GM12873 (cell line): Measurements from ENCODE around the gene CFAP61.

ENCODE experiments used
- CTCF ChIP-seq: IDR thresholded peaks from 2 replicates; pipeline ENCODE4 v1.5.1; 2012; ENCODE audit warnings: low read depth, mild to moderate bottlenecking, moderate library complexity, low read length, control low read depth; ENCODE audit not compliant: insufficient read depth; ENCODE audit errors: missing control alignments

CFAP61 gene

DNA sequence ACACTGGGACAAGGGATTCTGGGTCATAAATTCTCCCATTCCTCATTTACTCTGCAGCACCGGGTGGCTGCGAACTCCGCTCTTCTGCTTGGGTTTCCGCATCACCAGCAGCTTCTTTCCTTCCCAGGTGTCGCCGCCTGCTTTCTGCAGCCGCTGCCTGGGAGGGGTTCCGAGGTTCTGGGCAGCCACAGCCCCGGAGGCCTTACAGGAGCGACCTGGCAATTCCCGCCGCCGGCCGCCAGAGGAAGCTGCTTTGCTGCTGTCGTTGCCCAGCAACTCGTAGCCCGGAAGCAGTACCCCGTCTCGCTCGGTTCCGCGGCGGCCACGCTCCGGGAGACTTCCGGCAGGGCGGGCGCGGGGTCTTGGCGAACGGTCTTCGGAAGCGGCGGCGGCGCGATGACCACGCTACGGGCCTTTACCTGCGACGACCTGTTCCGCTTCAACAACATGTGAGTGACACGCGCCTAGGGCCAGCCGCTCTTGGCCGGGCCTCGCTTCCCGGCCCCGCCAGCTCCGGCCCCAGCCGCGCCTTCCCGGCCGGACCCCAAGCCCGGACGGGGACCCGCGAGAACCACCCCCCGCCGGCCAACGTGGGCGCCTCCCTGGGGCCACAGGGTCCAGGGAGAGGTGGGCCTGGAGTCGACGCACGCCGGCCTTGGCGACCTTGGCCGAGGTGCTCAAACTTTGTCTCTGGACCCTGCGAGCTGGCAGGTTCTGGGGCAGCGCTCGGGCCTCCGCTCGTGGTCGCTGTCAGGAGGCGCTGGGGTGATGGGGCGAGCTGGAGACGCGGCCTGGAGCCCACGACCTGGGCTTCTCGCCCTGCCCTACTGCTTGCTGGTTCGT lies 35.1 kb upstream of the CFAP61 start, which contains the start of gene NAA20:
Gene NAA20, plus strand, starts transcription at position 362 of the 843 bp plus-strand sequence. Its CDS starts 35 bp downstream, at position 397.
- TF ChIP-seq CTCF: peak; percentile 74

DNA sequence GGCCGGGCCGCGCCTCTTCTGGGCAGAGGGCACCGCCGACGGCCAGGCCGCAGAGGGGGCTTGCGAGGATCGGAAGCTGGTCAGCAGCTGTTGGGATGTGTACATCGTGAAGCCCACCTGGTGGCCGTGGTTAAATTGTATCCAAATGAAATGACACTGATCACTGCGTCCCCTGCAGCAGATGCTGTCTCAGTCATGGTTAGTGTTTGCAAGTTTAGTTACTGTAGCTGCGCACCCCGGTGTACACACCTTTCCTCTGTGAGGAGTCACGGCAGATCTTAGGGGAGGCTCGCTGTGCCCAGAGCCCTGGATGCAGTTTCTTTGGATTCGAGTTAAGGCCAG lies 34.5 kb upstream of the CFAP61 start:
- no peak for TF ChIP-seq CTCF

GRCh38 chr20:20018366-20018765 lies 34.0 kb upstream of the CFAP61 start:
- no peak for TF ChIP-seq CTCF

- TF ChIP-seq CTCF: no peak
Observed at GRCh38 chr20:20019123-20019522, 33.2 kb upstream of the CFAP61 start.

DNA sequence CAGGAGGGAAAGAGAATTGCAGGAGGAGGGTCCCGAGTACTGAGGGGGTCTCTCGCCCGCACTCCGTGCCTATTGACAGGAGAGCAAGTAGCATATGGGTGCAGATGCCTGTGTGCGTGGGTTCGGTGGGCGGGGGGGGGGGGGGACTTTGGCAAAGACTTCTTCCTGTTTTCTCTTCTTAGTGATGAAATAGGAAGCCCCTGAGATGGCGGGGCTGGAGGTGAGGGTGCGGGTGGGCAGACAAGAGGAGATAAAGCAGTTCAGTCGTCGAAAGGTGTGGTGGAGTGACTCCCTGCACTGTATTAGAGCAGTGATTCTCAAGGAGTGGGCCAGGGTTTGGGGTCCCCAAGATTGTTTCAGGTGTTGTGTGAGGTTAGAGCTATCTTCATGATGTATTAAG lies 31.4 kb upstream of the CFAP61 start:
- no peak for TF ChIP-seq CTCF

GRCh38 chr20:20021835-20022234 lies 30.5 kb upstream of the CFAP61 start:
- no peak for TF ChIP-seq CTCF

GRCh38 chr20:20022498-20022897 lies 29.8 kb upstream of the CFAP61 start:
- TF ChIP-seq CTCF: no peak
